GM21526 (cell line): ENCODE data around the gene CREB3L1.
A peak's percentile ranks its signal among the peaks of the same experiment; 100 is the strongest.

Experiments used
- ATAC-seq: cut with Tn5 transposase; IDR thresholded peaks from one replicate; pipeline ENCODE4 v1.9.1; 2021; ENCODE audit warnings: moderate library complexity; ENCODE audit not compliant: unreplicated experiment, low FRiP score

CREB3L1 gene

GRCh38 chr11:46277622-46278386 lies at the start of gene CREB3L1:
CREB3L1 (plus strand) TSS chr11:46277662; CDS start chr11:46278112, 450 bp downstream.
- no peak for ATAC-seq

- ATAC-seq: no peak
Observed at GRCh38 chr11:46229230-46229629, 48.2 kb upstream of the CREB3L1 start.

GRCh38 chr11:46234311-46234710 lies 43.2 kb upstream of the CREB3L1 start:
- ATAC-seq: no peak

- no peak for ATAC-seq
Observed at GRCh38 chr11:46235777-46236688, 41.4 kb upstream of the CREB3L1 start.

GRCh38 chr11:46236918-46237247 lies 40.6 kb upstream of the CREB3L1 start:
- no peak for ATAC-seq

- no peak for ATAC-seq
Observed at GRCh38 chr11:46237248-46238077, 40.0 kb upstream of the CREB3L1 start.

- no peak for ATAC-seq
Observed at GRCh38 chr11:46238078-46238966, 39.1 kb upstream of the CREB3L1 start.

GRCh38 chr11:46238967-46239800 lies 38.3 kb upstream of the CREB3L1 start:
- peak; percentile 70 for ATAC-seq

GRCh38 chr11:46239801-46240061 lies 37.7 kb upstream of the CREB3L1 start:
- no peak for ATAC-seq

- no peak for ATAC-seq
Observed at GRCh38 chr11:46240371-46240770, 37.1 kb upstream of the CREB3L1 start.

- no peak for ATAC-seq
Observed at GRCh38 chr11:46240861-46241260, 36.6 kb upstream of the CREB3L1 start.

- ATAC-seq: no peak
Observed at GRCh38 chr11:46242041-46242951, 35.2 kb upstream of the CREB3L1 start.

GRCh38 chr11:46242952-46243795 lies 34.3 kb upstream of the CREB3L1 start:
- ATAC-seq: peak; percentile 60

- ATAC-seq: no peak
Observed at GRCh38 chr11:46243796-46244109, 33.7 kb upstream of the CREB3L1 start.

- no peak for ATAC-seq
Observed at GRCh38 chr11:46246521-46246920, 30.9 kb upstream of the CREB3L1 start.

- no peak for ATAC-seq
Observed at GRCh38 chr11:46247090-46247489, 30.4 kb upstream of the CREB3L1 start.

- no peak for ATAC-seq
Observed at GRCh38 chr11:46247659-46248058, 29.8 kb upstream of the CREB3L1 start.
